Activated T-cell treated with anti-CD3 and anti-CD28 coated beads, Interleukin-2, amount 50 U/mL, for 1 hour (primary cell): ENCODE measurements around the gene RGS18.
"Not testable (repeated sequence)": the region's sequence is repeated elsewhere in the genome, so short reads cannot be mapped to it uniquely, and the experiment has no call there.

Experiments
- DNase-seq: peaks from one replicate; pipeline ENCODE4 v3.0.0-alpha.2; 2020

The RGS18 gene

GRCh38 chr1:192167911-192168700 lies 9.8 kb downstream of the RGS18 start:
- no peak for DNase-seq

GRCh38 chr1:192168964-192169363 lies 10.7 kb downstream of the RGS18 start:
- no peak for DNase-seq

- no peak for DNase-seq
Observed at GRCh38 chr1:192170196-192170984, 12.1 kb downstream of the RGS18 start.

GRCh38 chr1:192171123-192171522 lies 12.9 kb downstream of the RGS18 start:
- no peak for DNase-seq

- DNase-seq, result no peak
Observed at GRCh38 chr1:192175971-192176370, 17.7 kb downstream of the RGS18 start.

- no peak for DNase-seq
Observed at GRCh38 chr1:192183788-192184187, 25.5 kb downstream of the RGS18 start.

- DNase-seq, result no peak
Observed at GRCh38 chr1:192186197-192186596, 27.9 kb downstream of the RGS18 start.

GRCh38 chr1:192190066-192190465 lies 31.8 kb downstream of the RGS18 start:
- no peak for DNase-seq

GRCh38 chr1:192201303-192201702 lies 43.0 kb downstream of the RGS18 start:
- DNase-seq, result no peak

- DNase-seq, result no peak
Observed at GRCh38 chr1:192224396-192224795, 66.1 kb downstream of the RGS18 start.

GRCh38 chr1:192224846-192225245 lies 66.6 kb downstream of the RGS18 start:
- no peak for DNase-seq

- DNase-seq, result no peak
Observed at GRCh38 chr1:192225266-192225665, 67.0 kb downstream of the RGS18 start.

- DNase-seq, result no peak
Observed at GRCh38 chr1:192225703-192226102, 67.4 kb downstream of the RGS18 start.

GRCh38 chr1:192227330-192227729 lies 69.1 kb downstream of the RGS18 start:
- DNase-seq, result no peak

- DNase-seq, result not testable (repeated sequence)
Observed at GRCh38 chr1:192227980-192228379, 69.7 kb downstream of the RGS18 start.

- no peak for DNase-seq
Observed at GRCh38 chr1:192232817-192233417, 74.7 kb downstream of the RGS18 start.

GRCh38 chr1:192235127-192235526 lies 76.9 kb downstream of the RGS18 start:
- no peak for DNase-seq
